SKM-1 treated with dmso at 0.1 percent for 144 hours (cell line): ENCODE measurements around the gene XDH.

ENCODE experiments used
- DNase-seq: peaks from one replicate; lab custom pipeline; 2025; ENCODE audit not compliant: unreplicated experiment; lab: John Stamatoyannopoulos, UW

Gene XDH

DNA sequence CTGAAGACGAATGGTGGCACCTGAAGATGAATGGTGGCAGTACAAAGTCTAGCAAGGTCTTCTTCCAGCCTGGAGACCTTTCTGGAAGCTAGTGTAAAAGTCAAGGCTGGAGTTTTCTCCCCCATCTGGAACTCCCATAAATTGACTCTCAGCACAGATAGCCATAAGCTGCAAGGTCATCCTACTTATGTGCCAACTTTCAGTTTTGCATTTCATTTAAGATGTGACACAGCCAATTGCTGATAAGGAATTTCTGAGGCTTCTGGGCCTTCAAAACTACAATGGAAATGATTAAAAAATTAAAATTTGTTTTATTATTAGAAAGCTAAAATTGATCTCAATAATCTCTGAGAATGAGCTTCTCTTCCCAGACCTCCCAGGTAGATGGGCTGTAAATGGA lies 10.2 kb downstream of the XDH start:
- DNase-seq, result no peak

DNA sequence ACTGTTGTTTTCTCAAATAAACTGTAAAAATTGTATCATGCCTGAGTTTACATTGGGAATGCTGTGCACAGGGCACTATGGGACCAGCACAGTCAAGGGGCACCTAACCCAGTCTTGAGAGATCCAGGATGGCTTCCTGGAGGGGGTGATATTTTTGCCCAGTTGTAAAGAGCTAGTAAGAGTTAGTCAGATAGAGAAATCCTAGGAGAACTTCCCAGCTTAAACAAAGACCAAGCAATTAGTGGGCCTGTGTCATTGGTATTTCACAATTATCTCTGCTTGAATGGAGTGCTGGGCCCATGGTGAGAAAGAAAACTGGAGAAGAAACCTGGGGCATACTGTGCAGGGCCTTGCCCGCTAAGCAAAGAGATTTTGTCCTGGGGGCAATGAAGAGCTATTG lies 12.2 kb downstream of the XDH start:
- DNase-seq, result no peak

DNA sequence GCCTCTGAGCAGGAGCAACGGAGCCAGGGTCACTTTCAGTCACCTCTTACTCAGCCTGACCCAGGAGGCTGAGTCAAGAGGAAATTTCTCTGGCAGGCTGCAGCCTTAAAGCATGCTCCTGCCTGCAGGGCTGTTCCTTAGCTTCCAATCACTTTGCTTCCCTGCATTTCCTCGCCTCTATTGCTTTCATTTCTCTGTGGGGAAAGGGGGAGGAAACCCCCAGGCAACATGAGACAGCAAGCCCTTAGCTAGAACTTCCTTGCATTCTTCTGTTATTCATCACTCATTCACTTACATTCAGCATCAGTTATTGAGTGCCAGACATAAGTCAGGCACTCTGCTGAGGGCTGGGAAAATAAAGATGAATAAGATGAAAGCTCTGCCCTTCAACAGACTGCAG lies 13.0 kb downstream of the XDH start:
- no peak for DNase-seq

DNA sequence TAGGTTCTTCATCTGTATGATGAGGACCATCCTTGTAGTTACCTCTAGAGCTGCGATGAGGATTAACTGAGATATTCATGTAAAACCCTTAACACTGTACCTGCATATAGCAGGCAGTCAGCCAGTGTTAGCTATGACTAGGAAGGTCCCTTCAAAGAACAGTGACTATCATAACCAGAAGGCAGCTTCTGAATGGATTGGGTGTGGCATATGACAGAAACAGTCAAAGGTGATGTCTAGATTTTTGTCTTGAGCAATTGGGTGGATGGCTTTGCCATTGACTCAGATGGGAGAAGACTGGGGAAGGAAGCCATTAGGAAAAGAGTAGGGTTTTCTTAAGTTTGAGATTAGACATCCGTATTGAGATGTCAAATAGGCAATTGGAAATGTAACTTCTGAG lies 15.7 kb downstream of the XDH start:
- no peak for DNase-seq

DNA sequence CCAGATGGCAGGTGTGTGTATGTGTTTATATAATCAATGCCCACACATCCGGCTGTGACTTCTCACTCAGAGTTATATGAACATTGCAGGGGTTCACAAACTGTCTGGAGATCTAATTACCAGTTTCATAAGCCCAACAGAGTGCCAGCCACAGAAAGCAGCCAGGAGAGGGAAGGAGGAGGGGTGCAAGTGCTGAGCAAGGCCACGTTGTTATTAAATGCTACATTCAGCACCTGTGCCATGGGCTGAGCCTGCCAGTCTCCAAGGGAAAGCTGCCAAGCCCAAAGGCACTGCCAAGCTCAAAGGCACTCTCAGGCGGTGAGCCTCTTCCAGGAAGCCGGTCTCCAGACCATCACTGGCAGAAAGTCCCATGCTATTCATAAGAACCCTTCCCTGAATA lies 17.4 kb downstream of the XDH start:
- DNase-seq, result no peak

DNA sequence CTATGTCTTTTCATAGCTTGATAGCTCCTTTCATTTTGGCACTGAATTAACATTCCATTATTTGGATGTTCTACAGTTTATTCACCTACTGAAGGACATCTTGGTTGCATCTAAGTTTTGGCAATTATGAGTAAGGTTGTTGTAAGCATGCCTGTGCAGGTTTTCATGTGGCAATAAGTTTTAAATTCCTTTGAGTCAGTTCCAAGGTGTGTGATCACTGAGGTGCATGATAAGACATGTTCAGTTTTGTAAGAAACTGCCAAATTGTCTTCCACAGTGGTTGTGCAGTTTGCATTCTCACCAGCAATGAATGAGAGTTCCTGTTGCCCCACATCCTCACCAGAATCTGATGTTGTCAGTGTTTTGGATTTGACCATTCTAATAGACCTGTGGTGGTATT lies 24.2 kb downstream of the XDH start:
- no peak for DNase-seq

DNA sequence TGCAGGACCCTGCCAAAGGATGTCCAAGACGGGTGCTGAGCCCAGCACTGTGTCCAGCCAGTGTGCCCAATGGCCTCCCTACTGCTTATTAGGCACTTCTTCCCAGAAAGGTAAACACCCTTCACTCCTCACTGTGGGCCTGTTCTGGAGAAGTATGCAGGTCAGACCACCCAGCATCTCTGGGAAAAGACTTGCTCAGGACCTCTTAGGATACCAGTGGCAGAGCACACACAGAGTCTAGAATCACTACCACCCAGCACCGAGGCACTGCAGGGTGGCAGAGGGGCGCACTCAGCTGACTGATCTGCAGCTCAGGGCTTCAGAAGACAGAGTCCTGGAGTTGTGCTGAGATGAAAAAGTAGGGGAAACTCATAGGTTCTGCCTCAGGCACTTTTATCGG lies 25.8 kb downstream of the XDH start:
- DNase-seq, result no peak

DNA sequence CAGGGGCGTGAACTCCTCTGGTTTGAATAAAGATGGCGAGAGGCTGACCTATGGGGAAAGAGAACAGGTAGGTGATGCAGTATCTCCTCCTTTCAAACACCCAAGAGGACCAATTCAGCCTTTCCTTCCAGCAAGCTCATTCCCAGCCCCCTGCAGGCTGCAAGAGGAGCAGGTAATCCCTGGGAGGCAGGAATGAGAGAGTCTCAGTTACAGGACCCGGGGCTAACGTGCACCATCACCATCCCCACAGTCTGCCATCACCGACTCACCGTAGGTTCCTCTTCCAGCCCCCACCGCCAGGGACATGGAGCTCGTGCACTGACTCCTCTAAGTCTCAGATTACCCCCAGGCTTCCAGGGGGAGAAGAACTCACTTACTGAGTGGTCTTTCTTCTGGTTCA lies 26.7 kb downstream of the XDH start:
- DNase-seq, result no peak

DNA sequence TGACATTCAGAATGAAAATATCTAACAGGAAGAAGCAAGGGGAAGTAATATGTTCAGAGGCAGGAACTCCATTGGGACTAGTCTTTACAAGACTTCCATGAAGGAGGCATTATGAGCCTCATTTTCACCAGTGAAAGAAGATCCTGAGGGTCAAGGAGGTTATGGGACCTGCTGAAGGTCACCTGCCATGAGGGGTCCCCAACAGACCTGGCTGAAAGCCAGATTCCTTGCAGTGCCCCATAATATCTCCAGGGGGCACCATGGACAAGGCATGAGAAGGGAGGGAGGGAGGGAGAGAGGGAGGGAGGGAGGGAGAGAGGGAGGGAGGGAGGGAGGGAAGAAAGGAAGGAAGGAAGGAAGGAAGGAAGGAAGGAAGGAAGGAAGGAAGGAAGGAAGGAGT lies 27.9 kb downstream of the XDH start:
- DNase-seq, result no peak

DNA sequence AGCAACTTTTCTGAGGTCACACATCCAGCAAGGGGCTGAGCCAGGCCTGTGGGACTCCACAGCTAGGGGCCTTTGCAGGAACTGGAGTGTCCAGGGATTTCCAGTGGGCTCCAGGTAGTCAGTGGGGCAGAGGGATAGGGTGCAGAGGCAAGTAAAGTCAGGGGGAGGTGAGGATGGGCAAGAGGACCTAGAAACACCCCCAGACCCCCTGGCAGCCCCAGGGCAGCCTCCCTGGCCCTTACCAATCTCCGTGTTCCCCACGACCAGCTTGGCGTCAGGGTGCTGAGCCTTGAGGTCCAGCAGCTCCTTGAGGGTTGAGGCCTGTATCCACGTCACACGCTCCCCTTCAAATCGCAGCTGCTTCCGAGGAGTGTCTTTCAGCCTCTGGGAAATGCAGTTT lies 28.4 kb downstream of the XDH start:
- no peak for DNase-seq

DNA sequence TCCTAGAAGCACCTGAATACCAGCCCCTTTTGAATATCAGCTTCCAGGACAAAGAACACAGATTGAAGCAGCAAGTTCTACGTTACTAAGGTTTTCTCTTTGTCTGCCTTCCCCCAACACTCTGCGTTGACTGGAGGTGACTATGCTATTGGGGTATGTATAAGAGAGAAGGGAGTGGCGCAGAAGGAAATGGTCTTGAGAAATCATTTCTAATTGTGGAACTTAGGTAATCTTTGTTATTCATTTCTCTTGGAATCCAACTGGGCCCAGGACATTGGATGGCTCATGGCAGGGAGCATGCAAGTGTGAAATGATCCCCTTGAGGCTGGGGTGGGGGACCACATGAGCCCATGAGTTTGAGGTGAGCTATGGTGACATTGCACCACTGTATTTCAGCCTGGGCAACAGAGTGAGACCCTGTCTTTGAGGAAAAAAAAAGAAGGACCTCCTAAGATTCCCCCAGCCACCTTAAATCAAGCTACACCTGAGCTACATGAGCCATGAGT lies 29.7 kb downstream of the XDH start:
- DNase-seq, result peak; percentile 27

DNA sequence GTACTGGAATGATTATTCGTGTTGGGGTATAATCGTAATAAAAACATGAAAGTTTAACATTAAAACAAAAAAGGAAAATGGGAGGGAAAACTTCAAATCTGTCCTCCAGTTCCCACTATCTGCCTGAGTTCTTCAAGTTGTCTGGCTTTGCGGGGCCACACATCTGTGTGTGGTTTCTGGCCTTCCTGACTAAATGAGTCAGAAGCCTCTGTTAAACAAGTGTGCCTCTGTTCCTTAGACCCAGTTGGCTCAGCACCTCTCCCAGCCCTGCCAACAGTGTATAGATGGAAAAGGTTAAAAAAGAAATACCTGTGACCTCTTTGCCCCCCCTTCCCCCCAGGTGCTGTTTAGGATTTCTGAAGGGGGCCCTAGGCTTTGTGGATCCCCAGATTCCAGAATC lies 30.2 kb downstream of the XDH start:
- DNase-seq, result peak; percentile 23

DNA sequence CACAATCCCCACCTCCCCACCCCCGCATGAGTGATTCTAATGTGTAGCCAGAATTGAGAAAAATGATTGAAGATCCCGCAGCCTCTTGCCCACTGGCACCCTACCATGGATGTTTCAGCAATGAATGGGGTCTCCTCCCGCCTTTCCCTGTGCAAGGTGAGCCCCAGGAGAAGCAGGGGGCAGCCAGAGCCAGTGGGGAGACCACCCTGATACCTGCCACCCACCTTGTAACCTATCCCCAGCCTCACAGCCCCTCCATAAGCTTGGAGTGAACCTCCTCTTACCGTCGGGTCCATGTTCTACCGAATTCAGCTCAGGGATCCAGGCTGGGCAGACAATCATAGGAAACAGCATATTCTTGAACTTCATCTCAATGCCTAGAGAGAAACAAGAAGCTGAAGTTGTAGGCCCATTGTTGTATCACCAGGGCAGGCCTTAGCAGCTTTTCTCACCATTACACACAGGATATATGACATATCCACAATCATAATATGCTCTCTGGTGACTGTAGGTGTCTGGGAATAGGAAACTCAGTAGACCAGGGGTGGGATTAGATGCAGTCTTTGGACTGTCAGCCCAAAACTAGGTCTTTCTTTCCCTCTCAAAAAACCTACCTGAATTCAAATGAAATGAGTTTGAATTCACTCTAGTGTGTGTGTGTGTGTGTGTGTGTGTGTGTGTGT lies 30.9 kb downstream of the XDH start:
- DNase-seq, result no peak

DNA sequence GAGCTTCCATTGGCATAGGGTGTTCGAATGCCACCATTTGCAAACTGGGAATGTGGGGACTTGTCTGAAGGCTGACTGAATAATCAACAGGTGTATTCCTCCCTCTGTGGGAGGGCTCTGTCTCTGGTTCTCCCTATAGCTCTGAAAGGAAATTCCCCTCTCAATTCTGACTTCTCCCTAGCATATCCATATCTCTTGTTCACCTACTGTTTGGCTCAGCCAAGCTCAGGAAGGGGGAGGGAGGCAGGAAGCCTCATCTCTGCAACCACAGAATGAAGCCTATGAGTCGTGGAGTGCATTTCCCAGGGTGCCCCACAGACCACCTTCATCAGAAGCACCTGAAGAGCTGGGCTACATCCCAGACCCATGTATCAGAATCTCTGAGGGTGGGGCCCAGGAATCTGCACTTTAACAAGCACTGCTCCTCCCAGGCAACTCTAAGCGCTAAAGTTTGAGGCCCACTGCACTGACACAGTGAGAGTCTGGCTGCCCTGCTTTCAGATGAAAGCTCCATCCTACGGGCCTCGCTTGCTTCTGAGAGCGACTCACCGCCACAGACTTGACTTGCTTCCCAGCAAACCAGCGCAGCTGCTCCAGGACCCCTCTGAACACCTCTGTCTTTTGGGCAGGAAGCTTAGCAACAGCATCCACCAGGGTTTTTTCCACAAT lies 32.0 kb downstream of the XDH start:
- DNase-seq, result no peak

DNA sequence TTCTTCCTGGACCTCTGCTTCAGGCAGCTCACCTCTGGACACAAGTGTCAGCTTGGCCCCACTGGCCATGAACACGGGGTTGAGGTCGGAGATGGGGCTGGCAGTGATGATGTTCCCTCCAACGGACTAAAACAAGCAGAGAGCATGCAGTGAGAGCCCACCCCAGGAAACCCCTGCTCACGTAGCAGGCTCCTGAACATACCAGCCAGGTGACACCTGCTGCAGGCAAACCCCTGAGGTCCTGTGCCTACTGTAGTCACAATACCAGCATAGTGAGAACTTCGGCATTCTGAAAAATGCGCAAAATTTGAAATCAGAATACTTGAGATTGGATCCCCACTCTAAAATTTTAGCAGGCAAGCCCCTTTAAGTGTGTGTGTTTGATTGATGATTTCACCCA lies 32.9 kb downstream of the XDH start:
- DNase-seq, result no peak

DNA sequence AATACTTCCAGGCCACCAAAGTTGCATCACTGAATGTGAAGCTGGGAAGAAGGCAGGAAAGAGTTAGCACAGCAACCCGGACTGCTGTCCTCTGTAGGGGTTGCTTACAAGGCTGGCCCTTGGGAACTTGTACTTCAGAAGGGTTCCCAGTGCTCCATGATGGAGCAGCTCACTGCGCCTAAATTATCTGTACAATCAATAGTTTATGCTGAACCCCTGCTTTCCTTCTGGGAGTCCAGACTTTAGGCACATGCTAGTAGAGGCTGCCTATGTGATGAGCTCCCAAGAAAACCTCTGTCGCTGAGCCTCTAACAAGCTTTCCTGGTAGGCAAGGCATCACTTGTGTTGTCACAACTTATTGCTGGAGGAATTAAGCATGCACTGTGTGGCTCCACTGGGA lies 34.3 kb downstream of the XDH start:
- DNase-seq, result no peak

DNA sequence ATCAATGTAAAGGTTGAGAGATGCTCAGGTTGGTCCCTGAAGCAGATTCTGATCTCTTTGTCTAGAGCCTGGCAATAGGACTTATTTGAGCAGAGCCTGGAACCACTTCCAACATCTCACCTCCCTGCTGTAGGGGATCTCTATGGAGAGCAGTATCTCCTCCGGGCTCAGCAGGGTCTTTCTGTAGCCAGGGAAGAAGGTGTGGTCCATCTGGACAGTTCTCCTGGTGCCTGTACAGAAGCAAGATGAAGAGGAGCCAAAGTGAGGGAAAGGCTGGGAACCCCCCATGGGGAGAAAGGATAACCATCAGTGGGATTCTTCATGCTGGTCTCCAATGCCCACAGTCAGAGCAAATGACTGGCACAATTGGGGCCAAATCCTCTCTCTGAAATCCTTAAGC lies 34.8 kb downstream of the XDH start:
- no peak for DNase-seq

DNA sequence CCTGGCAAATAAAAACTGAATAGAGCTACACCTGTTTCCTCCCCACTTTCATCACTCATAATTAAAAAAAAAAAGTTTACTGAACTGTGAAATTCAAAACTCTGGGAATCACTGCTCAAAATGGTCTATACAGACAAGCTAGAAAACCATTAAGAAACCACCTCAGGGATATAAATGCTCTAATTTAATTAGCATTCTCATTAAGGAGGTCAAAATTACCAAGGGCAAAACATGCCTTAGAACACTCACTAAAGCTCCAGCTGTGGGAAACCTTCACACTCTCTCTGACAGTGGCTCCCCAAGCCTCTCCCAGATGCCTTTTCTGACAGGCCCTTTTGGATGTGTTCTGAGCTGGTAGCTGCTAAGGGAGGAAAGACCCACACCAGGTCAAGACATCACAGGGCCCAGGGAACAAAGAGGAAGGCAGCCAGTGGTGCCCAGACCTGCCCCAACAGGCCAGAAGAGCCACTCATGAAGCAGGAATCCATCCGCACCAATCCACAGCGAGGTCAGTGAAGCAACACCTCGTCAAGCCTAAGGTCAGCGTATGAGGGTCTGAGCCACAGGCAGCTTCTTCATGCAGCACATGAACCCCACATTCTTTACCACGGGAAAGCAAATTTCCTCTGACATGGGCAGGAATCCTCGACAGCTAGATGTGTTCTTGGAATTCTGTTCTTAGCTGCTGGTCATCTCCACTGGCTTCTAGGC lies 35.6 kb downstream of the XDH start:
- no peak for DNase-seq

DNA sequence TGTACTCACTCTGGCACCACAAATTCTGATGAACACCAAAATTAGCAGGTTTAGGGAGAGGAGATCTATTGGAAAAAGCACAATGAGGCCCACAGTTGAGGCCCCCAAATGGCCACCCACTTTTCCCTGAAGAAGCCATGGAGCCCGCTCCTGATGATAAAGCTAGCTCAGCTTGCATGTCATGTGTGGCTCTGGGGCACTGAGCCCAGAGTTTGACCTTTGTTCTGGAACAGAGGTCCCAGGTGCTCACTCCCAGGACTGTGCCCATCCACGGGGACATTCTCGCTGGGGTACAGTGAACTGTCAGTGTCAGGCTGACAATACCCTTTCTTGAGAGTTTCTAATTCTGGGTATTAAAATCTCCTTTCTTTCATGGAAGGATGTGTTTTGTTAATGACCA lies 36.2 kb downstream of the XDH start:
- DNase-seq, result no peak

DNA sequence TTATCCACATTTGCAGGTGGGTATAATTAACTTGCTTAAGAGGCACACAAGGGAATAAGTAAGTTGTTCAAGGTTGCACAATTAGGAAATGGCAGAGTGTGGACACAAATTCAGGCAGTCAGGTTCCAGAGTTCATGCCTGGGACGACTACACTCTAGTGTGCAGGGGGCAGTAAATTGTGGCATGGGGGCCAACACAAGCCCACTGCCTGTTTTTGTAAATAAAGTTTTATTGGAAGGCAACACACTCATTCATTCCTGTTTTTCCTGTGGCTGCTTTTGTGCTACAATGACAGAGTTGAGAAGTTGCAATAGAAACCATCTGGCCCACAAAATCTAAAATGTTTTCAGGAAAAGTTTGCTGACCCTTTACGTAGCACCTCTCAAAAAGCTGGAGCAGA lies 41.4 kb downstream of the XDH start:
- no peak for DNase-seq

DNA sequence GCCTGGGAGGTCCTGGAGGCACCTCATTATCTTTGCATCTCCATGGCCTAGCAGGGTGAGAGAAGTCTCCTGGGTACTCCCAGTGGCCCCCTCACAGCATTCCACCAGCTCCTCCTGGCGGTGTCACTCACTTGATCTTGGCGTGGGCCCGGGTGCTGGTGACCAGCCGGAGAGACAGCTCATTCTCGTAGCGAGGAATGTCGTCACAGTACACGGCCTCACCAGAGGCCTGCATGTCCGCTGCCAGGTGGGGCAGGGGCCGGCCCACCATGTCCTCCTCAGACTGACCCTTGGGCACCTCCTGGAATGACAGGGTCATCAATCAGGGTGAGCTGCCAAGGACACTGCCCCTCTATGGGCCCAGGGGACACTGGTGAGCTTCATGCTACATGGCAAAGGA lies 42.4 kb downstream of the XDH start:
- no peak for DNase-seq

DNA sequence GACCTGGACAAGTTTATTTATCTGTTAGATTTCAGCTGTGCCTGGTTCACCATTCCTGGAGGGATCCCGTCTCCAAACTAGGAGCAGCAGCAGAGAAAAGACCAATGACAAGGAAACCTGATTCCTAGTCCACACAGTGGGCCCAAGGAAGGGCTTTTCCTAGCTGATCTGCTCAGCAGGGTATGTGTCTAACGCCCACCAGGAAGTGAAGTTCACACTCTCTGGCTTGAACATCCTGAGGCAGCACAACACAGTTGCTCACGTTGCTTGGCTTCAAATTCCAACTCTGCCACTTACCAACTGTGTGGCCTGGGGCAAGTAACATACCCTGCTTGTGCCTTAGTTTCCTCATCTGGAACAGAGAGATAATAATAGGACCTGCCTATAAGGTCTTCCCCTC lies 42.9 kb downstream of the XDH start:
- no peak for DNase-seq
